ENCODE measurements around the gene IL24. TPM values are rescaled to one million over a fixed set of nuclear protein-coding genes. Genes with fewer than 3 reads are reported as not detected.

Gene IL24, protein sequence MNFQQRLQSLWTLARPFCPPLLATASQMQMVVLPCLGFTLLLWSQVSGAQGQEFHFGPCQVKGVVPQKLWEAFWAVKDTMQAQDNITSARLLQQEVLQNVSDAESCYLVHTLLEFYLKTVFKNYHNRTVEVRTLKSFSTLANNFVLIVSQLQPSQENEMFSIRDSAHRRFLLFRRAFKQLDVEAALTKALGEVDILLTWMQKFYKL
- total RNA-seq (not detected in 2 replicates), polyA plus RNA-seq (not detected in 2 replicates), polyA minus RNA-seq (not detected in 2 replicates)
- total RNA-seq (2013): not detected

DNA sequence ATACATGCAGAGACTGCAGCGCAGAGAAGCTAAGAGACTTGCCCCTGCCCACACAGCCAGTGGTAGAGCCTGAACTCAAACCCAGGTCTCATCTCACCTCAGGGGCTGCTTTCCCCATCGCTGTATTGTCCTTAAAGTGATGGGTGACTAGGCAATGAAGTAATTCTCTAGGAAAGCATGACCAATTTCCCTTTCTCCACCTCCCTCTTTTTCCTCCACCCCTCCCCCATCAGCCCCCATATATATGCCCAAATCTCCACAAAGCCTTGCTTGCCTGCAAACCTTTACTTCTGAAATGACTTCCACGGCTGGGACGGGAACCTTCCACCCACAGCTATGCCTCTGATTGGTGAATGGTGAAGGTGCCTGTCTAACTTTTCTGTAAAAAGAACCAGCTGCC lies at the start of gene IL24:
TSS of gene IL24 (plus strand) at position 269 of the 400 bp plus-strand sequence. CDS start 390 bp downstream, outside the sequence.
- peaks cover 0 to 5% of the 10 kb centered on the region in 2 donors for H3K4me1 ChIP-seq (ENCODE audit: control insufficient read depth in 2 of 2, insufficient read depth in 2 of 2, low read length in 2 of 2)
- no peak within 1 kb of the TSS for H3K9ac ChIP-seq (ENCODE audit: low read length)
- H3K36me3 ChIP-seq (replicated peaks in 1 of 2; ENCODE audit: control extremely low read depth in 1 of 2, control insufficient read depth in 1 of 2, extremely low read depth in 1 of 2, insufficient read depth in 2 of 2, low read length in 1 of 2): peaks cover 0 to 2% of the 10 kb centered on the region in 2 experiments
- no peak within 1 kb of the TSS for H3K27ac ChIP-seq (ENCODE audit: low read length in 2 of 2)
- no peak within 1 kb of the TSS for H2AFZ ChIP-seq (ENCODE audit: insufficient read depth, low read depth, low read length, poor library complexity, severe bottlenecking)
- ATAC-seq (ENCODE audit: low read depth) (no peak), DNase-seq (no peak)
- no CpG with 5 or more reads among the region's 4 CpGs for WGBS (ENCODE audit: insufficient coverage)
- H3K27me3 Mint-ChIP-seq: no peaks in the 10 kb centered on the region
- peaks cover 26% of the 10 kb centered on the region for H3K4me1 Mint-ChIP-seq
- H3K4me2 ChIP-seq (replicated peaks; ENCODE audit: low read depth, low read length, poor library complexity, severe bottlenecking): no peak within 1 kb of the TSS
- intact Hi-C loops (cut with micrococcal nuclease): loop anchor here (5.0 kb wide), 1 partner anchor 35 kb away; no protein-coding TSS in a partner anchor
- H4K20me1 ChIP-seq (ENCODE audit: control insufficient read depth, insufficient read depth, low read length, poor library complexity, severe bottlenecking): peaks cover 14% of the 10 kb centered on the region
- H3K27me3 ChIP-seq (replicated peaks in 1 of 4; ENCODE audit: control extremely low read depth in 1 of 4, control insufficient read depth in 3 of 4, insufficient read depth in 4 of 4, low read length in 3 of 4): no peaks in the 10 kb centered on the region
- no peak within 1 kb of the TSS for H3K4me3 ChIP-seq (ENCODE audit: control extremely low read depth in 1 of 5, extremely low read depth in 1 of 5, insufficient read depth in 1 of 5, low read depth in 2 of 5, low read length in 4 of 5)
- no peak for TF ChIP-seq EZH2 (IDR thresholded peaks at IDR 0.05; ENCODE audit: borderline replicate concordance, insufficient read depth, low read depth, low read length, poor library complexity, severe bottlenecking)
- no peak for TF ChIP-seq CTCF (IDR thresholded peaks at IDR 0.05)
- H3K4me3 Mint-ChIP-seq: no peak within 1 kb of the TSS
- no peaks in the 10 kb centered on the region for H3K9me3 ChIP-seq (ENCODE audit: control extremely low read depth in 1 of 3, control insufficient read depth in 2 of 3, insufficient read depth in 1 of 3, low read length in 2 of 3)
- ChIA-PET CTCF (interaction anchor here (1.2 to 1.4 kb wide), 2 partner anchors 9 to 15 kb away, joined by 3 read pairs; no protein-coding TSS in a partner anchor), POLR2A (no interaction called here)
- no peaks in the 10 kb centered on the region for H3K9me3 Mint-ChIP-seq (ENCODE audit: insufficient read depth)
- H3K27ac Mint-ChIP-seq: peak within 1 kb of the TSS; percentile 41
- no peaks in the 10 kb centered on the region for H3K79me2 ChIP-seq (ENCODE audit: control insufficient read depth, insufficient read depth, low read length)

DNA sequence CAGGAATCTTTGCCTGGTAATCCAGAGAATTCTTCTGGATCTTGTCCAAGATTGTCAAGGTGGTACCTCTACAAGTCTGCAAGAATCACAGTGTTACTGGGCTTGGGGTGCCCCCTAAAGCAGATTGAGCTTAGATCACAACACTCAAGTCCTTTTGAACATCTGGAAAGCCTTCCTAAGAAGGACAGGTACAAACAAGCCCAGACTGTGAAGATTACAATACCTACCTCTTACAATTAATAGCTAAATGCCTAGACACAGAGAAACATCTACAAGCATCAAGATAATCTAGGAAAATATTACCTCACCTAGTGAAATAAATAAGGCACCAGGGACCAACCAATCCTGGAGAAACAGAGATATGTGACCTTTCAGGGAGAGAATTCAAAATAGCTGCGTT lies 49.3 kb upstream of the IL24 start:
- ATAC-seq (ENCODE audit: low read depth) (no peak), DNase-seq (no peak)
- POLR2A ChIA-PET: no interaction called here
- H3K9me3 Mint-ChIP-seq (ENCODE audit: insufficient read depth): no peaks in the 10 kb centered on the region
- TF ChIP-seq CTCF (IDR thresholded peaks at IDR 0.05) (no peak), EZH2 (IDR thresholded peaks at IDR 0.05; ENCODE audit: borderline replicate concordance, insufficient read depth, low read depth, low read length, poor library complexity, severe bottlenecking) (no peak)
- H3K36me3 ChIP-seq (replicated peaks in 1 of 2; ENCODE audit: control extremely low read depth in 1 of 2, control insufficient read depth in 1 of 2, extremely low read depth in 1 of 2, insufficient read depth in 2 of 2, low read length in 1 of 2): no peaks in the 10 kb centered on the region
- no peak overlapping the region for H2AFZ ChIP-seq (ENCODE audit: insufficient read depth, low read depth, low read length, poor library complexity, severe bottlenecking)
- H3K27me3 ChIP-seq (replicated peaks in 1 of 4; ENCODE audit: control extremely low read depth in 1 of 4, control insufficient read depth in 3 of 4, insufficient read depth in 4 of 4, low read length in 3 of 4): no peaks in the 10 kb centered on the region
- H3K4me1 Mint-ChIP-seq: no peaks in the 10 kb centered on the region
- no peaks in the 10 kb centered on the region for H3K4me1 ChIP-seq (ENCODE audit: control insufficient read depth in 2 of 2, insufficient read depth in 2 of 2, low read length in 2 of 2)
- H3K9me3 ChIP-seq (ENCODE audit: control extremely low read depth in 1 of 3, control insufficient read depth in 2 of 3, insufficient read depth in 1 of 3, low read length in 2 of 3): no peaks in the 10 kb centered on the region
- H3K27ac Mint-ChIP-seq: no peak overlapping the region
- no peak overlapping the region for H3K4me3 ChIP-seq (ENCODE audit: control extremely low read depth in 1 of 5, extremely low read depth in 1 of 5, insufficient read depth in 1 of 5, low read depth in 2 of 5, low read length in 4 of 5)
- peaks cover 21% of the 10 kb centered on the region for H3K27me3 Mint-ChIP-seq
- no peak overlapping the region for H3K4me2 ChIP-seq (replicated peaks; ENCODE audit: low read depth, low read length, poor library complexity, severe bottlenecking)
- no CpG with 5 or more reads among the region's 1 CpG for WGBS (ENCODE audit: insufficient coverage)
- CTCF ChIA-PET: interaction anchor here (1.0 to 2.2 kb wide), 6 partner anchors 8 to 195 kb away, joined by 3 to 7 read pairs (median 3); no protein-coding TSS in a partner anchor
- no peak overlapping the region for H3K4me3 Mint-ChIP-seq
- intact Hi-C loops (cut with micrococcal nuclease): no loop called here
- no peak overlapping the region for H3K27ac ChIP-seq (ENCODE audit: low read length in 2 of 2)
- H3K79me2 ChIP-seq (ENCODE audit: control insufficient read depth, insufficient read depth, low read length): no peaks in the 10 kb centered on the region
- no peak overlapping the region for H3K9ac ChIP-seq (ENCODE audit: low read length)
- H4K20me1 ChIP-seq (ENCODE audit: control insufficient read depth, insufficient read depth, low read length, poor library complexity, severe bottlenecking): no peaks in the 10 kb centered on the region
